Lower lobe of right lung (tissue), 2 donors: Measurements from ENCODE around the gene MCF2L. TPM values are rescaled to one million over a fixed set of nuclear protein-coding genes. Genes with fewer than 3 reads are reported as not detected.
"Not testable (repeated sequence)": the region's sequence is repeated elsewhere in the genome, so short reads cannot be mapped to it uniquely, and the experiment has no call there.

Experiments
- ATAC-seq, 2 donors: fragments of 200-7000 bp; cut with Tn5 transposase; one replicate each; pipeline ENCODE4 v1.9.1; 2020 to 2022; ENCODE audit warnings: mild to moderate bottlenecking in 2 of 2, moderate library complexity in 2 of 2
- DNase-seq: peaks from one replicate; pipeline ENCODE4 v3.0.0-alpha.2; 2020
- H3K27ac ChIP-seq: fragments of 200-600 bp; one replicate; pipeline ENCODE4 v1.8.0; 2022
- H3K27me3 ChIP-seq: fragments of 200-600 bp; one replicate; pipeline ENCODE4 v1.8.0; 2022; ENCODE audit warnings: low read depth
- H3K36me3 ChIP-seq: fragments of 200-600 bp; one replicate; pipeline ENCODE4 v1.8.0; 2022; ENCODE audit warnings: mild to moderate bottlenecking
- H3K4me1 ChIP-seq: fragments of 200-600 bp; one replicate; pipeline ENCODE4 v1.8.0; 2022
- H3K4me3 ChIP-seq: fragments of 200-600 bp; one replicate; pipeline ENCODE4 v1.8.0; 2022; ENCODE audit warnings: mild to moderate bottlenecking
- H3K9me3 ChIP-seq: fragments of 200-600 bp; one replicate; pipeline ENCODE4 v1.8.0; 2022
- intact Hi-C: fragments of 100-400 bp; cut with DNase I; formaldehyde crosslinking; loops from one replicate; pipeline ENCODE4 v1.11.0; 2022
- total RNA-seq: library from RNA; stranded (reverse); fragmentation: NEBNext Ultra II Directional; extraction: Animal tissue kit (Norgen Biotek cat#: 25700); gene quantifications from one replicate; pipeline ENCODE4 v1.2.1, GENCODE V29; 2021
- TF ChIP-seq, protein P1 (sequence below): fragments of 200-600 bp; IDR thresholded peaks from one replicate; pipeline ENCODE4 v1.8.0; 2022; ENCODE audit warnings: antibody characterized with exemption, mild to moderate bottlenecking
- donor health status: DM: no; HTN: yes; CAD: no; lungs with severe emphysema.

The MCF2L gene
- total RNA-seq, 1 donor from 2014 or later: 42.4 TPM

DNA sequence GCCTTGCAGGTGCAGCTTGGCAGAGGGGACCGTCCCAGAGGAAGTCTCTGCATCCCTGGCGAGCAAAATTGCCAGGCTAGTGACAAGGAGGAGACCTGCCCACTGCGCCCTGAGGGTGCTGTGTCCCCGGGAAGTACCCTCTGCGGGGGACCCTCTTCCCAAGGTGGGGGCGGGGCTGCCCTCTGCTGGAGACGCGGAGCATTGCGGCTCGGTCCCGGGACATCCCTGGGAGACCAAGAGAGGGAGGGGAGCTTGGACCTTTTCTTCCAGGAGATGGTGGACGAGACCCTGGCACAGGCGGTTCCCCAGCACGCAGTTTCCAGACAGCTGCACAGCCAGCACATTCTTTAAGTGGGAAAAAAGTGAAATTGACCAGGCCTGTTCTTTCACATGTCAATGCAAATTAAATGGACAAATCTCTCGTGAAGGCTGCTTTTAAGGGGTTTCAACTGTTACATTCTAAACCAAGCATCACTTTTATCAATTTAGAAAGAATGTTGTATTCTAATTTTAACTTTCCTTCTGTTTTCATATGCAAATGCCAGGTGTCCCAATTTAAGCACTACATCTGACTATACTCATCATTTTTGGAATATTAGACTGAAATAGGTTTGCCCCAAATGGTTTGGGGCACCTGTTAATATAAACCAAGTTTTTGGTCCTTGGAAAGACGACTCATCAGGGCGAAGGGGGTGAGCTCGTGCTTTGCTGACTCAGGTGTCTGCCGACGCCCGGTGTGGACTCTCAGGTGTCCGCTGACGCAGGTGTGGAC lies 60.7 kb downstream of the MCF2L start:
- ATAC-seq (peak; percentile 67 to 68), DNase-seq (no peak)
- no peak overlapping the region for H3K4me3 ChIP-seq
- H3K9me3 ChIP-seq: no peaks in the 10 kb centered on the region
- intact Hi-C loops: no loop called here
- H3K4me1 ChIP-seq: no peaks in the 10 kb centered on the region
- no peaks in the 10 kb centered on the region for H3K36me3 ChIP-seq
- H3K27me3 ChIP-seq: no peaks in the 10 kb centered on the region
- TF ChIP-seq, protein P1, sequence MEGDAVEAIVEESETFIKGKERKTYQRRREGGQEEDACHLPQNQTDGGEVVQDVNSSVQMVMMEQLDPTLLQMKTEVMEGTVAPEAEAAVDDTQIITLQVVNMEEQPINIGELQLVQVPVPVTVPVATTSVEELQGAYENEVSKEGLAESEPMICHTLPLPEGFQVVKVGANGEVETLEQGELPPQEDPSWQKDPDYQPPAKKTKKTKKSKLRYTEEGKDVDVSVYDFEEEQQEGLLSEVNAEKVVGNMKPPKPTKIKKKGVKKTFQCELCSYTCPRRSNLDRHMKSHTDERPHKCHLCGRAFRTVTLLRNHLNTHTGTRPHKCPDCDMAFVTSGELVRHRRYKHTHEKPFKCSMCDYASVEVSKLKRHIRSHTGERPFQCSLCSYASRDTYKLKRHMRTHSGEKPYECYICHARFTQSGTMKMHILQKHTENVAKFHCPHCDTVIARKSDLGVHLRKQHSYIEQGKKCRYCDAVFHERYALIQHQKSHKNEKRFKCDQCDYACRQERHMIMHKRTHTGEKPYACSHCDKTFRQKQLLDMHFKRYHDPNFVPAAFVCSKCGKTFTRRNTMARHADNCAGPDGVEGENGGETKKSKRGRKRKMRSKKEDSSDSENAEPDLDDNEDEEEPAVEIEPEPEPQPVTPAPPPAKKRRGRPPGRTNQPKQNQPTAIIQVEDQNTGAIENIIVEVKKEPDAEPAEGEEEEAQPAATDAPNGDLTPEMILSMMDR: peak; percentile 82
- no peak overlapping the region for H3K27ac ChIP-seq

DNA sequence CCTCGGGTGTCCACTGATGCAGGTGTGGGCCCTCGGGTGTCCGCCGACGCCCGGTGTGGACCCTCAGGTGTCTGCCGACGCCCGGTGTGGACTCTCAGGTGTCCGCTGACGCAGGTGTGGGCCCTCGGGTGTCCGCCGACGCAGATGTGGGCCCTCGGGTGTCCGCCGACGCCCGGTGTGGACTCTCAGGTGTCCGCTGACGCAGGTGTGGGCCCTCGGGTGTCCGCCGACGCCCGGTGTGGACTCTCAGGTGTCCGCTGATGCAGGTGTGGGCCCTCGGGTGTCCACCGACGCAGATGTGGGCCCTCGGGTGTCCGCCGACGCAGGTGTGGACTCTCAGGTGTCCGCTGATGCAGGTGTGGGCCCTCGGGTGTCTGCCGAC lies 61.2 kb downstream of the MCF2L start:
- ATAC-seq, H3K4me1 ChIP-seq, H3K27ac ChIP-seq, H3K9me3 ChIP-seq, DNase-seq, H3K27me3 ChIP-seq, H3K4me3 ChIP-seq, intact Hi-C loops, H3K36me3 ChIP-seq: not testable (repeated sequence)

DNA sequence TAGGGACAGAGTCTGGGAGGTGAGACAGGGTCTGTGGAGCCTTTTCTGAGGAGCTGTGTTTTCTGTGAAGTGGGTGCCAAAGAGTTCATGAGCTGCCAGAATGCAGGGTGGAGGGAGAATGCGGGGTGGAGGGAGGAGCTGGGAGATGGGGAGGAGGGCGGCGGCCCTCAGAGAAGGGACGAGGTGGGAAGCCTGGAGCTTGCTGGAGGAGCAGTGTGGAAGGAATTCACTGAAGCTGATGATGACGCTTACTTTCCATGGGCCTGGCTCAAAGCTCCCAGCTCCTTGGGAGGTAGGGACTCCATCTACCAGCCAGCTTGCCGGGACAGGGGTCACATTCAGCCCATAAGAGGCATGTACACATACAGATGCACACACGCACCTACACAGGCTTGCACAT lies 62.5 kb downstream of the MCF2L start:
- Histone ChIP-seq H3K4me1 (no peaks in the 10 kb centered on the region), H3K27ac (no peak overlapping the region), H3K27me3 (no peaks in the 10 kb centered on the region), H3K4me3 (no peak overlapping the region), H3K36me3 (no peaks in the 10 kb centered on the region), H3K9me3 (no peaks in the 10 kb centered on the region)
- TF ChIP-seq, protein P1: no peak
- no peak for DNase-seq
- intact Hi-C loops: no loop called here
- no peak for ATAC-seq

DNA sequence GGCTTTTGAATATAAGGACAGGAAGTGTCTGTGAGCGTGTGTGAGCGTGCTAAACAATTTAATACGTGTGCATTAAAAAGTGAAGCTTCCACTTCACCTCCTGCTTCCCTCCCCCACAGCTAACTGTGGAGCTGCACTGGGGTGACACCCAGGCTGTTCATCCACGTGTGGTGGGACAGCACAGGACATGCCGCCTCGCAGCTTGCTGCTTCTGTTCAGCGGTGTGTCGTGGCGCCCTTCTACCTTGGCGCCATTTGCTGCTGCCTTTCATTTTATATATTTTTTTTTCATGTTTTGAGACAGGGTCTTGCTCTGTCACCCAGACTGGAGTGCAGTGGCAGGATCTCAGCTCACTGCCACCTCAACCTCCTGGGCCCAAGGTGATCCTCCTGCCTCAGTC lies 63.3 kb downstream of the MCF2L start:
- H3K4me1 ChIP-seq: no peaks in the 10 kb centered on the region
- DNase-seq (no peak), ATAC-seq (no peak)
- no peak overlapping the region for H3K4me3 ChIP-seq
- TF ChIP-seq, protein P1: no peak
- no peak overlapping the region for H3K27ac ChIP-seq
- no peaks in the 10 kb centered on the region for H3K36me3 ChIP-seq
- no peaks in the 10 kb centered on the region for H3K27me3 ChIP-seq
- intact Hi-C loops: no loop called here
- no peaks in the 10 kb centered on the region for H3K9me3 ChIP-seq

DNA sequence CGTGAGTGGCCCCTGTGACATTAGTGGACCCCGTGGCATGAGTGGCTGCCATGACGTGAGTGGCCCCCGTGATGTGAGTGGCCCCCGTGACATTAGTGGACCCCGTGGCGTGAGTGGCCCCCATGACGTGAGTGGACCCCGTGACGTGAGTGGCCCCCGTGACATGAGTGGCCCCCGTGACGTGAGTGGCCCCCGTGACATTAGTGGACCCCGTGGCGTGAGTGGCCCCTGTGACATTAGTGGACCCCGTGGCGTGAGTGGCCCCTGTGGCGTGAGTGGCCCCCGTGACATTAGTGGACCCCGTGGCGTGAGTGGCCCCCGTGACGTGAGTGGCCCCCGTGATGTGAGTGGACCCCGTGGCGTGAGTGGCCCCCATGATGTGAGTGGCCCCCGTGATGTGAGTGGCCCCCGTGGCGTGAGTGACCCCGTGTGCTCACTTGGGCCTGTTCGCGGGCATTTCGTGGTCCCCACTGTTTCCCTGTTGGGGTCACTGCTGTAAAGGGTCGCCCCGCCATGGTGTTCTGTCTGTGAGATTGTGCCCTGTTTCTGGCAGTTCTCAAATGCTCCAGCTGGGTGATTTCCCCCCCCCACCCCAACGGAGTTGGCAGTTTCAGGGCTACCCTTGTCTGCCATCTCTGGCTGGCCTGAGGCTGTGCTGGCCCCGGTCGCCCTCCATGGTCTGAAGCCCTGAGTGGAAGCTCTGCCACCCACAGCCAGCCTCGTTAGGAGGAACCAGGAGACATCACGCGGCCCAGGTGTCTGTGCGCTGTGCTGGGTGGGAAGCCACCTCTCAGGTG lies 64.2 kb downstream of the MCF2L start:
- no peaks in the 10 kb centered on the region for H3K27me3 ChIP-seq
- no peaks in the 10 kb centered on the region for H3K9me3 ChIP-seq
- TF ChIP-seq, protein P1: no peak
- DNase-seq (no peak), ATAC-seq (no peak)
- H3K4me1 ChIP-seq: no peaks in the 10 kb centered on the region
- H3K27ac ChIP-seq: no peak overlapping the region
- no peak overlapping the region for H3K4me3 ChIP-seq
- intact Hi-C loops: no loop called here
- no peaks in the 10 kb centered on the region for H3K36me3 ChIP-seq
